LNCAP (cell line): ENCODE measurements around the gene TGM3.

Experiments used
- TF ChIP-seq, protein P1 (sequence below): fragments of 450-650 bp; IDR thresholded peaks from 2 replicates; pipeline ENCODE4 v1.5.1; 2017; ENCODE audit warnings: mild to moderate bottlenecking

Gene TGM3

DNA sequence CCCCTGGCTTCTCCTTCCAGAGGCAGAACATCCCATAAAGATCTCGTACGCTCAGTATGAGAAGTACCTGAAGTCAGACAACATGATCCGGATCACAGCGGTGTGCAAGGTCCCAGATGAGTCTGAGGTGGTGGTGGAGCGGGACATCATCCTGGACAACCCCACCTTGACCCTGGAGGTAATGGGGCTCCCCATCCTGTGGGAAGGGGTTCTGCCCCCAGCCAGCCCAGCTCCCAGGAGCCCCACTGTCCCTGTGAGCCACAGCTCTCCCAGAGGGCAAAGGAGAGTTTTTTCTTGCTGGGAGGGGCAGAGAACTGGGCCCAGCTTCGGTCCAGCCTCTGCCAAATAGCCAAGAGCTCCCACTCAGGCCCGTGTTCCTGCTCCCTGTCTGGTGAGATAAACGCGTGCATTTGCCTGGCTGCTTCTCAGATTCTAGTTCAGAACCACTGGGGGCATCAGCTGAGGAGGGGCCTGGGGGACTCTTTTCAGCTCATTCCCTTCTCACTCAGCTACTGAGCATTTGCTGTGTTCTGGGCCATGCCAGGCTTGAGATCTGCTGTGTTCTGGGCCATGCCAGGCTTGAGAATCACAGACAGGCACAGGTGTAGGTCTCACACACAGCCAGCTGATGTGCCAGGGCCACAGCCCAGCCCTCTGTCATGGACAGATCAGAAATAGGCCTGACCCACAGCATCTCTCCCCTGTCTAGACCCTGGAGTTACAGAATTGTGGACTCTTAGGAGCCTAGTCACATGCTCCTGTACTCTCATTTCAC, 39.5 kb downstream of the TGM3 start:
- TF ChIP-seq, protein P1, sequence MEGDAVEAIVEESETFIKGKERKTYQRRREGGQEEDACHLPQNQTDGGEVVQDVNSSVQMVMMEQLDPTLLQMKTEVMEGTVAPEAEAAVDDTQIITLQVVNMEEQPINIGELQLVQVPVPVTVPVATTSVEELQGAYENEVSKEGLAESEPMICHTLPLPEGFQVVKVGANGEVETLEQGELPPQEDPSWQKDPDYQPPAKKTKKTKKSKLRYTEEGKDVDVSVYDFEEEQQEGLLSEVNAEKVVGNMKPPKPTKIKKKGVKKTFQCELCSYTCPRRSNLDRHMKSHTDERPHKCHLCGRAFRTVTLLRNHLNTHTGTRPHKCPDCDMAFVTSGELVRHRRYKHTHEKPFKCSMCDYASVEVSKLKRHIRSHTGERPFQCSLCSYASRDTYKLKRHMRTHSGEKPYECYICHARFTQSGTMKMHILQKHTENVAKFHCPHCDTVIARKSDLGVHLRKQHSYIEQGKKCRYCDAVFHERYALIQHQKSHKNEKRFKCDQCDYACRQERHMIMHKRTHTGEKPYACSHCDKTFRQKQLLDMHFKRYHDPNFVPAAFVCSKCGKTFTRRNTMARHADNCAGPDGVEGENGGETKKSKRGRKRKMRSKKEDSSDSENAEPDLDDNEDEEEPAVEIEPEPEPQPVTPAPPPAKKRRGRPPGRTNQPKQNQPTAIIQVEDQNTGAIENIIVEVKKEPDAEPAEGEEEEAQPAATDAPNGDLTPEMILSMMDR: no peak

DNA sequence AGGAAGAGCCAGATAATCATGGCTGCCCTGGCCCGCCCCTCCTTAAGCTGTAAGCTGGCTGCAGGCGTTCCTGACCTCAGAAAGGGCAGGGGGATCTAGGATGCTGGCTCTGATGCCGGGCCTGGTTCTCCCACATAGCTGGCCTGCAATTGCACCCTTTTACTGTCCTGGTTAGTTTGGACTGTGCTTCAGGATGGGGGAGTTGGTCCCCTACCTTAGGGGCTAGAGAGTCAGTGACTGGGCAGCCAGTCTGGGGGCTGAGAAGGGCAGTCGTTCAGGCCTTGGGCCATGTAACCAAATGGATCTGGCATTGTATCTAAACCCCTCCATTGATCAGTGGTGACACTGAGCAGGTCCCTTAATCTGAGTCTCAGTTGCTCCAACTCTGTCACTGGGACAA, 40.7 kb downstream of the TGM3 start:
- TF ChIP-seq, protein P1: no peak

DNA sequence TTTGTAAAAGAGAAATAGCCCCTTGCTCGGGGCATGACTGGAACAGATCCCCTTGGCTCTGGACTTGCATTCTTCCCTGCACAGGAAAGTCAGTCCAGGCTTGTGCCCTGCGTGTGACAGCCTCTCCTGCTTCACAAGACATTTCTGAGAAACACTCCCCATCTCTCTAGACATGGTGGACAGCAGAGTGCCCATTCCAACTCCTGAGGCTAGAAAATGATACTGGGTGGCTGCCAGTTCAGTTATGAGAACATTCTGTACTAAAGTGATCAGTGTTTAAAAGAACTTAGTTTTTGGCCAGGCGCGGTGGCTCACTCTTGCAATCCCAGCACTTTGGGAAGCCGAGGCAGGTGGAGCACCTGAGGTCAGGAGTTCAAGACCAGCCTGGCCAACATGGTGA, 41.3 kb downstream of the TGM3 start:
- TF ChIP-seq, protein P1: no peak

DNA sequence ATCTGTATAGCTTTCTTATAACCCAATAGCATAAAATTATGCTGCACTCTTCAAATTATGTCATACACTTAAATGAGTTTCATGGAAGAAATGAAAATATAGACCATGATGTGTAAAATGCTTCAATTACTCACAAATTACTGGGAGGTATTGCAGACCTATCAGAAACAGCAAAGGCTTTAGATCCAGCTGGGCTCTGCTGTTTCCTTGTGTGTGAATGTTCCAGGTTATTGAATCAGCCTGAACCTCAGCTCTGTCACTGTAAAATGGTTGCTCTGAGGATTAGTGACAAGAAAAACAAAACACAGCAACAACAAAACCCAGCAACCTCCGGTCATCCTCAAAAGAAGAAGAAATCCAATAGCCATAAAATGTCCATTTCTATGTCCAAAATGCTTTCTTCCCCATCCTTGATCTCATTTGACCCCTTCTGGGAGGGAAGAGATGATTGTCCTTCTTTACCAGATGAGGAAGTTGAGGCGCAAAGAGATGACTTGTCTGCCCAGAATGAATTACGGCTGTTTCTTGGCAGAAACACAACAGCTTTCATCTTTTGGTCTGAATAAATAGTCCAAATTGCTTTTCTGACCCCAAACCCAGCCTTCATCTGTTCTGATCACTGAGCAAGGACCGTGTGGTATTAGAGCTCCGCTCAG, 42.7 kb downstream of the TGM3 start:
- TF ChIP-seq, protein P1: no peak

DNA sequence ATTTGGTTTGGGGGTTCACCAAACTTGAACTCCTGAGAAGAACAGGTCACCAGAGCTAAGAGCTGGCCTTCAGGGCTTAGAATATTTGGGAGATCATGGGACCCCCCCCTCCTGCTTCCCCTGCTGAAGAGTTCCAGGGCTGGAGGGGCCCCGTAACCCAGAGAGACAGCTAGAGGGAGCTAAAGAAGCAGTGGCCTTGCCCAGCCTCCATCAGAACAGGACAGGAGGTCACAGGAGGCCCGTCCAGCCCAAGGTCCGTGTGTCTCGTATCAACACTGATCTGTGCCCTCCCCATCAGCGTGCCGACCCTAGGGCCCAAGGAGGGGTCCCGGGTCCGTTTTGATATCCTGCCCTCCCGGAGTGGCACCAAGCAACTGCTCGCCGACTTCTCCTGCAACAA, 44.3 kb downstream of the TGM3 start:
- TF ChIP-seq, protein P1: no peak

DNA sequence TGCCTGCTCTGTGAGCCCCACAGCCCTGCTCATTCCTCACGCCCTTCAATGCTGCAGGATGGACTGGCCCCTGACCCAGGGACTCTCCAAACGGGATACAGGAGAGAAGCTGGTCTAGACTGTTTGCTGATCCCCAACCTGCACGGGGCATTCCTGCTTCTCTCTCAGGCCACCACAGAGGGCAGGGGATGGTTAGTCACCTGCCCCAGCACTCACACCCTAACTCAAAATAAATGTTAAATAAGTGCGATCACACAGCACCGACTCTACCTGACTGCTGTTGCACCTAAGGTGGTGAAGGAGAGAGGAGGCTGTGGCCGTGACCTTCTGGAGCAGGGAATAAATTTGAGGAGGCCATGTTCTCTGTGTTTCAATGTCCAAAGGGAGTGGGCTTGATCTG, 45.0 kb downstream of the TGM3 start:
- TF ChIP-seq, protein P1: no peak

DNA sequence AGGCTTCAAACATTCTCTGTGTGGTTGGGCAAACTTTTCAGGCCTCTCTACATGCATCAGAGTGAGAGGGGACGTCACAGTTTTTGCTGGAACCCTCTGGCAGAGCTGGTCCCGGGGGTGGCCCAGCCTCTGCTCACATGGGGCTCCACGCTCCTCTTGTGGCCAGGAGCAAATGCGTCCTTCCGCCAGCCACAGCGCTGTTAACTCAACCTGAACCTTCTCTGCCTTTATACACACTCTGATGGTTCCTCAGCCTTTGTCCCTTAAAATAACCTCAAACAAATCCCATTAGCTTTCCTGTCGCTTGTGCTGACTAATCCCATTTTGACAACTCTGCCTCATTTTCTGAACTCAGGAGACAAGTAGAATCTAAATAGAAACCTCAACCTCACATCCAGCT, 45.5 kb downstream of the TGM3 start:
- TF ChIP-seq, protein P1: no peak
